HG03575 (cell line): ENCODE data around the gene CAGE1.
"Not testable (repeated sequence)": the region's sequence is repeated elsewhere in the genome, so short reads cannot be mapped to it uniquely, and the experiment has no call there.

ENCODE experiments used
- ATAC-seq: cut with Tn5 transposase; IDR thresholded peaks from one replicate; pipeline ENCODE4 v1.9.1; 2021; ENCODE audit not compliant: unreplicated experiment, insufficient number of reproducible peaks, low FRiP score; ENCODE audit errors: extremely low read depth

The CAGE1 gene

GRCh38 chr6:7316658-7317533 is 72.6 kb downstream of the CAGE1 start:
- no peak for ATAC-seq

- no peak for ATAC-seq
Measured at GRCh38 chr6:7315948-7316365, 73.6 kb downstream of the CAGE1 start.

- not testable (repeated sequence) for ATAC-seq
Measured at GRCh38 chr6:7315087-7315947, 74.2 kb downstream of the CAGE1 start.

DNA sequence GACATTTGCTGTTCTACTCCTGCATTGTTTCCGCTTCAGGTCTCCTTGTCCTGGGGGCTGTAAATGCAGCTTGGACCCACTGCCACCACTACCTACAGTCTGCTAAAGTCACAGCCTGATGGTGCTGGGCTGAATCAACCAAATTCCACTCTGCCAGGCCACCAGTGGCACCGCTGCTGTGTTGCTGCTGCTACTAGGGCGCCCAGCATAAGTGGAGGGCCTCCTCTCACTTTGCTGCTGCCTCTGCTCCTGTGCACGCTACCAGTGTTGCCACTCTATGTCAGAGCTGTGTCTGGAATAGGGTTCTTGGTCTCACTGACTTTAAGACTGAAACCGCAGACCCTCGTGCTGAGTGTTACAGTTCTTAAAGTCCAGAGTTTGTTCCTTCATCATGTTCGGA is 75.1 kb downstream of the CAGE1 start:
- ATAC-seq, result no peak

DNA sequence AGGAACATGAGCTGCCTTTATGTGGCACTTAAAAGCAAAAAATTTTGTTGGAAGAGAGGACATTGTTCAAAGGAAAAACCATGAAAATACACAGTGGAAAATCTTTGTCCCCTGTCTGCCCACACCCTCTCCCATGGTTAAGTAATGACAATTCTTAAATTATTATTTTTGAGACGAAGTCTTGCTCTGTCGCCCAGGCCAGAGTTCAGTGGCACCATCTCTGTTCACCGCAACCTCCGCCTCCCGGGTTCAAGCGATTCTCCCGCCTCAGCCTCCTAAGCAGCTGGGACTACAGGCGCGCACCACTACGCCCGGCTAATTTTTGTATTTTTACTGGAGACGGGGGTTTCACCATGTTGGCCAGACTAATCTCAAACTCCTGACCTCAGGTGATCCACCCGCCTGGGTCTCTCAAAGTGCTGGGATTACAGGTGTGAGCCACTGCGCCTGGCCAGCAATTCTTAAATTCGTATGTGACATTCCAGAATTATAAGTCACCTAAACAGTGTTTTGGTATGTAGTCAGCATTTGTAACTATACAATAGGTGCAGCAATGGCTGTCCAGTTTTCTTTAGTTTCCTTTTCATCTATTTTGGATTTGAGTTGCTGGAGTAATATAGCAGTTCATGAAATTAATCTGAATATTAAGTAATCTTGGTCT is 75.9 kb downstream of the CAGE1 start:
- ATAC-seq, result no peak

DNA sequence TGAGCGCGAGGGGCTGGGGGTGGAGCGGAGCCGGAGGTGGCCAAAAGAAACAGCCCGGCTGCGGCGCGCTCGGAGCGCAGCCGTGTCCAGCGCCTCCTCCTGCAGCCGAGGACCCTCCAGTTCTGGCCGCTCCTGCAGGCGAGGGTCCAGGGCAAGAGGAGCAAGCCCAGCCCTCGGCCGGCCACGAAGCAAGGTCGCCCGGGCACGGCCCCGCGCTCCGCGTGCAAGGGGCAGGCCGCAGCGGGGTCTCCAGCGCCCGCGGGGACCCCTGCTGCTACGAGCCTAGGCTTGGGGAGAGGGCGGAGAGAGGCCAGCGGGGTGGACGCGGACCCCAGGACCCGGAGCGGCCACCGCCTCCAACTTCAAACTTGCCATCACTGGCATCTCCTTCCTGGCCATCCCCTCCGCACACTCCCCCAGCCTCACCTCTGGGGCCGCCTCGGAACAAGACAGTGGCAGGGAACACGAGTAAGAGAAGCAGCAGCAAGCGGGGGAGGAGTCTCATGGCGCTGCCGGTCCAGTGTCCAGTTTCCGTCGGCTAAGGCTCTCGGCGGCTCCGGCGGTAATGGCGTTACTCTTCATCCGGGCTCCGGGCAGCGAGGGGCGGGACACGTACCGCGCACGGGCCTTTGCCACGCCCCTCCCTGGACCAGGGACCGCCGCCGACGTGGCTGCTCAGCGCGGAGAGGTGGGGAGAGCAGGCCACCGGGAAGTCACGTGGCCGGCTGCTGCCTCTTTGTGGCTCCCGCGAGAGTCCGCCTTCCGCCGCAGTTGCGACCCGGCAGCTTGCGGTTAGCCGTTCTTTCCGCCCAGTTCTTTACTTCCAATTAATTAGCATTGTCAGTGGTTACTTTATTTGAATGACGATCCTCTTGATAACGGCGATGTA is 76.7 kb downstream of the CAGE1 start, which contains the start of gene SSR1:
Gene SSR1, minus strand, starts transcription at position 584 of the 889 bp plus-strand sequence. Its CDS starts 79 bp downstream, at position 505.
- ATAC-seq, result peak; percentile 74

- ATAC-seq, result no peak
Measured at GRCh38 chr6:7311917-7312615, 77.5 kb downstream of the CAGE1 start.

GRCh38 chr6:7311176-7311575 is 78.4 kb downstream of the CAGE1 start:
- no peak for ATAC-seq

GRCh38 chr6:7309050-7309449 is 80.5 kb downstream of the CAGE1 start:
- no peak for ATAC-seq

DNA sequence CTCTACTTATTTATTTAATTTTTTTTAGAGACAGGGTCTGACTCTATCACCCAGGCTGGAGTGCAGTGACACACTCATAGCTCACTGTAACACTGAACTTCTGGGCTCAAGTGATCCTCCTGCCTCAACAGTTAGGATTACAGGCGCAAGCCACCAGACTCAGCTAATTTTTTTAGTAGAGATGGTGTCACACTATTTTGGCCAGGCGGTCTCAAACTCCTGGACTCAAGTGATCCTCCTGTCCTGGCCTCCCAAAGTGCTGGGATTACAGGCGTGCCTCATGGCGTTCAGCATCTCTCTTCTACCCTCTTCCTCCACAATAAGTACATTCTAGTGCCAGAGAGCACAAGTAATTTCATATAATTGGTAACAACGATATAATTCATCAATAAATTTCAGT is 82.0 kb downstream of the CAGE1 start:
- no peak for ATAC-seq

DNA sequence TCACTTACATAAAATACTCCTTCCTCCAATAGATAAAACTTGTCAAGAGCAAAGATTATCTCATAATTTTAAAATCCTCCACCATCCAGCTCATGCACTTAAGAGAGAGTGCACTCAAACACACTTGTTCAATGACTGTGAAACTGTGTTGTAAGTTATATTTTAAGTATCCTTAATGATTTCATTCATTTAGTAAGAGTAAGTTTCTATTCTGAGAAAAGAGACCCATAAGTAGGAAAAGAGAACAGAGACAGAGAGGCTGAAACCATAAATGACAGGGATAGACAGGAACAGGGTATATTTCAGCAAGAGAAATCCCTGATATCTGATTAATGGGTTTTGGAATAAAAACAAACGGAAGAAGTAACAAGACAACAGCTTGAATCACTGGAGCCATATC is 84.7 kb downstream of the CAGE1 start:
- no peak for ATAC-seq

DNA sequence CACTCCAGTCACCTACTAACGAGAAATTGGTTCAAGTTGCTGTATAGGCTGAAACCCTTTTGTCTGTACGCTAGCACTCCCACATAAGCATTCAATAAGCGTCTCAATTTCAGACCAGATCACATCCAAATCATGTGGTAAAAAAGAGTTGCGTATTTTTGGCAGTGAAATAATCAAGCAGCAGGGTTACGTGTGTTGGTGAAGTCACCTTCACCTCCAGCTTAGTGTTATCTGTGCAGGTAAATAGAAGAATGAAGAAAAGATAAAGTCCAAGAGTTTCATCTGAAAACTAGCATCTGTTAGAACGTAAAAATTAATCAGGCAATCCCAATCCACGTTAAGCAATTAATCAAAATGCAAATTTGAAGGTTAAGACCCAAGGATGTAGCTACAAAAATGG is 87.8 kb downstream of the CAGE1 start:
- no peak for ATAC-seq

DNA sequence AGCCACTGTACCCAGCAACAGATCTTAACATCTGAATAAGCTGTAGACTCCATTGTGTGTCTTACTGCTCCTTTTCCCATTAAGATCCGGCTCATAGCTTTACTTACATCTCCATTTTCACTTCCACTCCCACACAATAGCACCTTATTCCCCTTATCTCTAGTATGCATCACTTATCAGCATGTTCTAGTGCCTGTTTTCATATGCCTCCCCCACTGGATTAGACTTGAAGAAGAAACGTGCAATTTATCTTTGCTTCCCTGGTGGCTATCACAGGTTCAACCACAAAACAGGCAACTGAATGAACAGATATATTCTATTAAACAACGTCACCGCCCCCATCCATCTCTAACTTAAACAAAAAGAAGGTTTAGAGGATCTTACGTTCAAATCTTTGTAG is 88.6 kb downstream of the CAGE1 start:
- ATAC-seq, result no peak

DNA sequence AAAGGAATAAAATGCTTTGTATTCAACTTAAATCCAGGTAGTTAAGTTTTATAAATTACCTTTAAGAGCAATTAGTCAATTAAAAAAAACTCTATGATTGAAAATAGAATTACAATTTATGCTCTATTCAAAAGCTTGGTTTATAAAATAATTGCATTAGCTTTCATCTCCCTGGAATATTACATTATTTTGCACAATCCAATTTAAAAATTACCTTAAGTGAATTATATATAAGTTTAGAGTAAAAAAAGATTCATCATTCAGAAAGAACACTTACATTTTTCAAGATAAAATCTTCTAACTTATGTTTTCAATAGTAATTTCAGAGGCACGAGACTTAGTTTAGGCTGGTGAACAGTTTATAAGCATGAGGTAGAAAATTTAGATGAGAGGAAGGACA is 91.4 kb downstream of the CAGE1 start:
- no peak for ATAC-seq

DNA sequence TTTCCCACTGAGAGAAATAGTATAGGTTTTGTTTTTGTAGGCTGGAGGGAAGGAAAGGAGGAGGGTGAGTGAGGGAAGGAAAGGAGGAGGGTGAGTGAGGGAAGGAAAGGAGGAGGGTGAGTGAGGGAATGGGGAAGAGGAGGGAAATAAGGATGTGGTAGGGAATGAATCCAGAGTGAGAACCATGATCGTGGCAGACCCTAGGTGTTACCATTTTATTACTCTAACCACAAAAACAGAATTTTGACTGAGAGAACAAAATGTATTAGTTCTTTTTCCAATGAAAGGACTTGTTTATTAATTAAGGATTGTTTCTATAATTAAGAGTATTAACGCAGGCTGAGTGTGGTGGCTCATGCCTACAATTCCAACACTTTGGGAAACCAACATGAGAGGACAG is 92.9 kb downstream of the CAGE1 start:
- no peak for ATAC-seq

DNA sequence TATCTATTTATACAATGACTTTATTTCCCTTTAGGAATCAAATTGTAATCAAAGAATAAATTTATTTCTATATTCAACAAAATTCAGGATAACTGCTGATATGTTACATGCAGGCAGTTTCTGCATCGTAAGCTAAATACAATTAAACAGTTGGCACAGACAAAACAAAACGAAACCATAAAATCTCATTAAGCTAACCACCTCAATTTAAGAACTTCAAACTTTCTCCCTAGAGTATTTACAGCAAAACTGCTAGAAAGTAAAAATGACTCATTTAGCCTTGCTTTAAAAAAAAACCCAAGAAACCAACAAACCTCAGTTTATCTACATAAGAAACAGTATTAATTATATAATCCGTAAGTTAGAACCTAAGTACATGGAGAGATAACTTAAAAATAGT is 93.6 kb downstream of the CAGE1 start:
- no peak for ATAC-seq

- ATAC-seq, result no peak
Measured at GRCh38 chr6:7292596-7293255, 96.8 kb downstream of the CAGE1 start.
